Effector CD8-positive, alpha-beta T cell (primary cell): ENCODE measurements around the gene SPART.
A peak's percentile ranks its signal among the peaks of the same experiment; 100 is the strongest.
"Not testable (repeated sequence)": the region's sequence is repeated elsewhere in the genome, so short reads cannot be mapped to it uniquely, and the experiment has no call there.

Experiments used
- DNase-seq: peaks from one replicate; lab custom pipeline; 2025; lab: John Stamatoyannopoulos, UW

Gene SPART

GRCh38 chr13:36354842-36355623 is 8.8 kb upstream of the SPART start:
- DNase-seq, result no peak

- DNase-seq, result no peak
Observed at GRCh38 chr13:36353001-36353400, 6.8 kb upstream of the SPART start.

GRCh38 chr13:36352350-36352749 is 6.2 kb upstream of the SPART start:
- DNase-seq, result no peak

GRCh38 chr13:36347531-36348210 is 1.5 kb upstream of the SPART start:
- no peak for DNase-seq

- DNase-seq, result peak; percentile 9
Observed at GRCh38 chr13:36345438-36346221, 564 bp downstream of the SPART start.

GRCh38 chr13:36344886-36345437 is 1.2 kb downstream of the SPART start:
- DNase-seq, result no peak

- no peak for DNase-seq
Observed at GRCh38 chr13:36344173-36344572, 2.0 kb downstream of the SPART start.

GRCh38 chr13:36343766-36344165 is 2.4 kb downstream of the SPART start:
- DNase-seq, result no peak

- DNase-seq, result no peak
Observed at GRCh38 chr13:36342715-36343114, 3.5 kb downstream of the SPART start.

- DNase-seq, result no peak
Observed at GRCh38 chr13:36341718-36342117, 4.5 kb downstream of the SPART start.

- DNase-seq, result no peak
Observed at GRCh38 chr13:36339600-36340155, 6.5 kb downstream of the SPART start.

- DNase-seq, result no peak
Observed at GRCh38 chr13:36337938-36338641, 8.1 kb downstream of the SPART start.

GRCh38 chr13:36332986-36333385 is 13.2 kb downstream of the SPART start:
- DNase-seq, result no peak

- not testable (repeated sequence) for DNase-seq
Observed at GRCh38 chr13:36332255-36332654, 13.9 kb downstream of the SPART start.

GRCh38 chr13:36331280-36331679 is 14.9 kb downstream of the SPART start:
- DNase-seq, result no peak

GRCh38 chr13:36329361-36329760 is 16.8 kb downstream of the SPART start:
- DNase-seq, result no peak

GRCh38 chr13:36328821-36329220 is 17.4 kb downstream of the SPART start:
- DNase-seq, result no peak

- DNase-seq, result no peak
Observed at GRCh38 chr13:36325912-36326311, 20.3 kb downstream of the SPART start.

GRCh38 chr13:36324881-36325280 is 21.3 kb downstream of the SPART start:
- DNase-seq, result not testable (repeated sequence)

- no peak for DNase-seq
Observed at GRCh38 chr13:36323951-36324566, 22.1 kb downstream of the SPART start.

GRCh38 chr13:36323408-36323807 is 22.8 kb downstream of the SPART start:
- DNase-seq, result no peak
